ENCODE measurements around the gene NHSL2. TPM values are rescaled to one million over a fixed set of nuclear protein-coding genes. Genes with fewer than 3 reads are reported as not detected.
"Not testable (repeated sequence)": the region's sequence is repeated elsewhere in the genome, so short reads cannot be mapped to it uniquely, and the experiment has no call there.

The NHSL2 gene
- total RNA-seq, 1 donor from 2014 or later, result 0.36 TPM

DNA sequence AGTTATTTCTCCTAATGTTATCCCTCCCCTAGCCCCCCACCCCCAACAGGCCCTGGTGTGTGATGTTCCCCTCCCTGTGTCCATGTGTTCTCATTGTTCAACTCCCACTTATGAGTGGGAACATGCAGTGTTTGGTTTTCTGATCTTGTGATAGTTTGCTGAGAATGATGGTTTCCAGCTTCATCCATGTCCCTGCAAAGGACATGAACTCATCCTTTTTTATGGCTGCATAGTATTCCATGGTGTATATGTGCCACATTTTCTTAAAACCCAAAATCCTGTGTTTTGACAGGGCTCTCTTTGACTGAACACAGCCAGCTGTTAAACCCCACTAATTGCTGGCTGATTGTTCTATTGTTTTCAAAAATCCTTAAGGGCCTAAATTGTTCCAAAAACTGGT, 53.5 kb downstream of the NHSL2 start:
- H3K27me3 Mint-ChIP-seq (ENCODE audit: insufficient read depth); H3K4me3 Mint-ChIP-seq; H3K27ac Mint-ChIP-seq; H3K4me1 Mint-ChIP-seq (ENCODE audit: low read depth); H3K36me3 Mint-ChIP-seq (ENCODE audit: low read depth); intact Hi-C loops (cut with micrococcal nuclease); DNase-seq (ENCODE audit: low spot score); H3K9me3 Mint-ChIP-seq: not testable (repeated sequence)

GRCh38 chrX:71974916-71975315, 64.3 kb downstream of the NHSL2 start:
- Mint-ChIP-seq H3K4me1 (ENCODE audit: low read depth) (no peaks in the 10 kb centered on the region), H3K9me3 (no peaks in the 10 kb centered on the region), H3K4me3 (no peak overlapping the region), H3K27ac (no peak overlapping the region), H3K36me3 (ENCODE audit: low read depth) (no peaks in the 10 kb centered on the region), H3K27me3 (ENCODE audit: insufficient read depth) (no peaks in the 10 kb centered on the region)
- intact Hi-C loops (cut with micrococcal nuclease), result no loop called here
- no peak for DNase-seq (ENCODE audit: low spot score)

- intact Hi-C loops (cut with micrococcal nuclease), result no loop called here
- Mint-ChIP-seq H3K27ac (no peak overlapping the region), H3K36me3 (ENCODE audit: low read depth) (no peaks in the 10 kb centered on the region), H3K4me1 (ENCODE audit: low read depth) (no peaks in the 10 kb centered on the region), H3K27me3 (ENCODE audit: insufficient read depth) (no peaks in the 10 kb centered on the region), H3K4me3 (no peak overlapping the region), H3K9me3 (no peaks in the 10 kb centered on the region)
- no peak for DNase-seq (ENCODE audit: low spot score)
Measured at GRCh38 chrX:71976753-71977152, 66.1 kb downstream of the NHSL2 start.

DNA sequence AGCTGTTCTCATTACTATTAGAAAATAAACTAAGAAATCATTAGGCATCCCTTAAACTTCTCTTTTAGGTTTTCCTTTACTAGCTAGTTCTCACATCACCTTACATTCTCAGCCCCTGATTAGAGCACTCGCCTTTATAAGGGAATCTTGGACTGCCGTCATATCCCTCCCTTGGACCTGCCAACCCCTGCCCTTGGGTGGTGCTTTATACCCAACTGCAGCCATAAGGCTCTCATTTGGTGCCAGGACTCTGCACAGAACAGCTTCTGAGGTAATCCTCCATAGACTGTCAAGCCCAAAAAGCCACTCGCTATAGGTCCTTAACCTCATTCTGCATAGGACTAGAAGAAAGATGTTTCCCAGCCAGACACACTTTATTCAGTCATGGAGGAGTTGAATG, 67.5 kb downstream of the NHSL2 start:
- H3K36me3 Mint-ChIP-seq (ENCODE audit: low read depth), result no peaks in the 10 kb centered on the region
- H3K4me1 Mint-ChIP-seq (ENCODE audit: low read depth), result no peaks in the 10 kb centered on the region
- no peak overlapping the region for H3K4me3 Mint-ChIP-seq
- DNase-seq (ENCODE audit: low spot score), result no peak
- intact Hi-C loops (cut with micrococcal nuclease), result no loop called here
- H3K27ac Mint-ChIP-seq, result no peak overlapping the region
- no peaks in the 10 kb centered on the region for H3K9me3 Mint-ChIP-seq
- no peaks in the 10 kb centered on the region for H3K27me3 Mint-ChIP-seq (ENCODE audit: insufficient read depth)

DNA sequence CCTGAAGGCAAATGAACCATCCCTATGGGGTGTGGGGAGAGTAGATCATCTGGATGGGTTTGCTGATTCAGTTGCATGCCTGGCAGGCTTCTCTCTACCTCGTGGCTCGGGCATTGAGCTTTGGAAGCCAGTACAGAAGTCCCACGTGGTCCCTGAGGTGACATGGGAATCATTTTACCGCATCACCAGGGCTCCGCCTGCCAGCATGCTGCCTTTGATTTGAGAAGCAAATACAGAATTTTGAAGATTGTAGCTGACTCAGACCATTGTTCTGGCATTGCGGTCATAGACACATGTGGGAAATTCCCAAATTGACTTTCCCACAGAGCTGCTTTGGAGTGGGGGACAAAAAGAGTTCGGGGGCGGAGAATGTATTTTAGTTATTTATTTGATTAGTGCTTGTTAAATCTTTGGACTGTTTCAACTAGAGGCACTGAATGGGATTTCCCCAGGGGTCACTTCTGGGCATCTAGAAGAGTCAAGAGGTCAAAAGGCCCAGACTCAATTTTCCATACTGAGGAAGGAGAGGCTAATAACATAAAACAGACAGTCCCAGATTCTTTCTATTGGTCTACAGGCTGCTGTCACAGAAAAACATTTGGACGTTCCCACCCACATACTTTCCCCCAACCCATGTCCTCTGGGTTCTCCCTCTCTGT, 79.3 kb downstream of the NHSL2 start:
- Mint-ChIP-seq H3K27me3 (ENCODE audit: insufficient read depth) (peaks cover 12% of the 10 kb centered on the region), H3K27ac (no peak overlapping the region), H3K4me3 (no peak overlapping the region), H3K4me1 (ENCODE audit: low read depth) (no peaks in the 10 kb centered on the region), H3K9me3 (no peaks in the 10 kb centered on the region), H3K36me3 (ENCODE audit: low read depth) (no peaks in the 10 kb centered on the region)
- no peak for DNase-seq (ENCODE audit: low spot score)
- intact Hi-C loops (cut with micrococcal nuclease), result no loop called here

GRCh38 chrX:71990518-71990917, 79.9 kb downstream of the NHSL2 start:
- DNase-seq (ENCODE audit: low spot score), result no peak
- Mint-ChIP-seq H3K36me3 (ENCODE audit: low read depth) (no peaks in the 10 kb centered on the region), H3K4me3 (no peak overlapping the region), H3K9me3 (no peaks in the 10 kb centered on the region), H3K4me1 (ENCODE audit: low read depth) (no peaks in the 10 kb centered on the region), H3K27me3 (ENCODE audit: insufficient read depth) (peaks cover 15% of the 10 kb centered on the region), H3K27ac (no peak overlapping the region)
- intact Hi-C loops (cut with micrococcal nuclease), result no loop called here

DNA sequence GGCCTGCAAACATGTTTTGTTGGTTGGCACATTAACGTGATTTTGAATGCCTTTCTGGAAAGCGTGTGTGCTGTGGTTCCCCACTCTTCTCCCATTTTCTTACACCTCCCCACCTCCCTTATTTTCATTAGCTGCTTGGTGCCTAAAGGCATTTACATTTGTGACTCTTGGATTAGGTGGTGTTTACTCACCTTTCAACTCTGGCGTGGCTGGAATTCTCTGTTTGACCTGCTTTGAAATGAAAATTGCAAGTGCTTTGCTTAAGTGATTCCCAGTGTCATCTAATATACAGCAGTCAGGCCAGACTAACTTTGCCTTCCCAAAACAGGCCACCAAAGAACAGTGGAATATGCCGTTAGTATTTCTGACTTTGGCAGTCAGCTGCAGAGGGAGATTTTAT, 80.5 kb downstream of the NHSL2 start:
- Mint-ChIP-seq H3K4me3 (no peak overlapping the region), H3K9me3 (no peaks in the 10 kb centered on the region)

GRCh38 chrX:71992711-71993110, 82.1 kb downstream of the NHSL2 start:
- no peak overlapping the region for H3K4me3 Mint-ChIP-seq
- H3K36me3 Mint-ChIP-seq (ENCODE audit: low read depth), result no peaks in the 10 kb centered on the region
- DNase-seq (ENCODE audit: low spot score), result no peak
- intact Hi-C loops (cut with micrococcal nuclease), result no loop called here
- no peaks in the 10 kb centered on the region for H3K4me1 Mint-ChIP-seq (ENCODE audit: low read depth)
- no peak overlapping the region for H3K27ac Mint-ChIP-seq
- H3K27me3 Mint-ChIP-seq (ENCODE audit: insufficient read depth), result peaks cover 20% of the 10 kb centered on the region
- no peaks in the 10 kb centered on the region for H3K9me3 Mint-ChIP-seq

More for the DNA sequence above, 80.5 kb downstream of the NHSL2 start:
- intact Hi-C loops (cut with micrococcal nuclease), result no loop called here
- H3K36me3 Mint-ChIP-seq (ENCODE audit: low read depth), result no peaks in the 10 kb centered on the region
- H3K27me3 Mint-ChIP-seq (ENCODE audit: insufficient read depth), result peaks cover 17% of the 10 kb centered on the region
- H3K4me1 Mint-ChIP-seq (ENCODE audit: low read depth), result no peaks in the 10 kb centered on the region
- no peak for DNase-seq (ENCODE audit: low spot score)
- H3K27ac Mint-ChIP-seq, result no peak overlapping the region

DNA sequence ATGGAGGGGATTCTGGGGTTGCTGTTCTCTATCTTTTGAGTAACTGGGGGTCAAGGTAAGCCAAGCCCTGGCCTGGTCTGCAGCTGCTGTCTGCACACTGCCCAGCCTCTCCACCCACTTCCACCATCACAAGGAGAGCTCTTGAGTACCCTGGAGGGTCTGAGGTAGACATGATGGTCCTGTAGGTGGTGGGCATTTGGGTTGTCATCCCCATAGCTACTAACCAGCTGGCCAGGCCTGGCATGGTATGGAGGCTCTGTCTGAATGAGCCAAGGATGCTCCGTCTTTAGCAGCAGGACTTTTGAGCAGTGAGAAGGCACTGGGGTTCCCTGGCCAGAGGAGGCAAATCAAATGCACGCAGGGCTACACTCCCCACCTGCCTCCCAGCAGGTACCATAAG, 82.7 kb downstream of the NHSL2 start:
- Mint-ChIP-seq H3K27ac (no peak overlapping the region), H3K4me1 (ENCODE audit: low read depth) (no peaks in the 10 kb centered on the region), H3K27me3 (ENCODE audit: insufficient read depth) (peaks cover 20% of the 10 kb centered on the region), H3K9me3 (no peaks in the 10 kb centered on the region), H3K4me3 (no peak overlapping the region), H3K36me3 (ENCODE audit: low read depth) (no peaks in the 10 kb centered on the region)
- no peak for DNase-seq (ENCODE audit: low spot score)
- intact Hi-C loops (cut with micrococcal nuclease), result no loop called here

GRCh38 chrX:71994601-71995000, 84.0 kb downstream of the NHSL2 start:
- no peak for DNase-seq (ENCODE audit: low spot score)
- no peaks in the 10 kb centered on the region for H3K36me3 Mint-ChIP-seq (ENCODE audit: low read depth)
- H3K9me3 Mint-ChIP-seq, result no peaks in the 10 kb centered on the region
- no peak overlapping the region for H3K4me3 Mint-ChIP-seq
- peaks cover 24% of the 10 kb centered on the region for H3K27me3 Mint-ChIP-seq (ENCODE audit: insufficient read depth)
- H3K27ac Mint-ChIP-seq, result no peak overlapping the region
- no peaks in the 10 kb centered on the region for H3K4me1 Mint-ChIP-seq (ENCODE audit: low read depth)
- intact Hi-C loops (cut with micrococcal nuclease), result no loop called here

- Mint-ChIP-seq H3K9me3 (no peaks in the 10 kb centered on the region), H3K27me3 (ENCODE audit: insufficient read depth) (peaks cover 23% of the 10 kb centered on the region), H3K4me3 (no peak overlapping the region), H3K4me1 (ENCODE audit: low read depth) (no peaks in the 10 kb centered on the region), H3K27ac (no peak overlapping the region), H3K36me3 (ENCODE audit: low read depth) (no peaks in the 10 kb centered on the region)
- intact Hi-C loops (cut with micrococcal nuclease), result no loop called here
- DNase-seq (ENCODE audit: low spot score), result no peak
Measured at GRCh38 chrX:71995122-71995521, 84.5 kb downstream of the NHSL2 start.

GRCh38 chrX:71996136-71996535, 85.5 kb downstream of the NHSL2 start:
- no peaks in the 10 kb centered on the region for H3K4me1 Mint-ChIP-seq (ENCODE audit: low read depth)
- no peak overlapping the region for H3K4me3 Mint-ChIP-seq

DNA sequence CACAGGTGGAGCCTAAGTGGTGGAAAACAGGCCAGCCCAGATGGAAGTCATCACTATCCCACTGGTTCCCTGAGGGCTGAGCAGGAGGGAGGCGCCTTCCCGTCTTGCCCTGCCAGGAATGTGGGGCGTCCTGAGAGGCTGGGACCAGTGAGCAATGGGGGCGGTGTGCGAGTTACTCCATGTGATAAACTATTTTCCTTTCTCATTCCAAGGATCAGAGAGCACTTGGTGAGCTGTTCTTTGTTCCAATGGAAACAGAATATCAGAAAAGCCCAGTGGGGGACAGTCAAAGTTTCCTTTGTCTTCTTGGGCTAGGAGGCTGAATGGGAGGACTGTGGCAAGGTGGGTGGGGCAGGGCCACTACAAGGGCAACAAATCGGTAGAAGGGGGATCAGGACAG, 86.2 kb downstream of the NHSL2 start:
- H3K4me3 Mint-ChIP-seq, result no peak overlapping the region
- no peak for DNase-seq (ENCODE audit: low spot score)
- no peak overlapping the region for H3K27ac Mint-ChIP-seq
- intact Hi-C loops (cut with micrococcal nuclease), result no loop called here
- no peaks in the 10 kb centered on the region for H3K4me1 Mint-ChIP-seq (ENCODE audit: low read depth)
- no peaks in the 10 kb centered on the region for H3K9me3 Mint-ChIP-seq
- no peaks in the 10 kb centered on the region for H3K36me3 Mint-ChIP-seq (ENCODE audit: low read depth)
- peaks cover 22% of the 10 kb centered on the region for H3K27me3 Mint-ChIP-seq (ENCODE audit: insufficient read depth)

More at GRCh38 chrX:71996136-71996535, 85.5 kb downstream of the NHSL2 start:
- Mint-ChIP-seq H3K9me3 (no peaks in the 10 kb centered on the region), H3K27ac (no peak overlapping the region), H3K36me3 (ENCODE audit: low read depth) (no peaks in the 10 kb centered on the region), H3K27me3 (ENCODE audit: insufficient read depth) (peaks cover 22% of the 10 kb centered on the region)
- DNase-seq (ENCODE audit: low spot score), result no peak
- intact Hi-C loops (cut with micrococcal nuclease), result no loop called here

- no peaks in the 10 kb centered on the region for H3K4me1 Mint-ChIP-seq (ENCODE audit: low read depth)
- DNase-seq (ENCODE audit: low spot score), result no peak
- H3K4me3 Mint-ChIP-seq, result no peak overlapping the region
- H3K9me3 Mint-ChIP-seq, result no peaks in the 10 kb centered on the region
- no peak overlapping the region for H3K27ac Mint-ChIP-seq
- intact Hi-C loops (cut with micrococcal nuclease), result no loop called here
- H3K27me3 Mint-ChIP-seq (ENCODE audit: insufficient read depth), result peaks cover 26% of the 10 kb centered on the region
- H3K36me3 Mint-ChIP-seq (ENCODE audit: low read depth), result no peaks in the 10 kb centered on the region
Measured at GRCh38 chrX:71997320-71997719, 86.7 kb downstream of the NHSL2 start.
